GM13976 (cell line): ENCODE data around the gene LSR.

Experiments used
- DNase-seq: peaks from one replicate; pipeline ENCODE4 v3.0.0; 2012; ENCODE audit warnings: low spot score
- CTCF ChIP-seq: IDR thresholded peaks from 2 replicates; pipeline ENCODE4 v1.5.1; 2012; ENCODE audit warnings: borderline replicate concordance, mild to moderate bottlenecking; ENCODE audit not compliant: insufficient read depth; ENCODE audit errors: extremely low read depth, missing control alignments, control extremely low read depth
- in situ Hi-C: fragments of 300-500 bp; cut with MboI; formaldehyde crosslinking; loops from one replicate; pipeline ENCODE4 v1.12.0; 2022; ENCODE audit warnings: low sequenced_read_pairs, mixed read lengths, inconsistent platforms; ENCODE audit not compliant: unreplicated experiment

Gene LSR

GRCh38 chr19:35224681-35225571 is 23.9 kb upstream of the LSR start:
- in situ Hi-C loops: no loop called here
- peak; percentile 26 for DNase-seq

GRCh38 chr19:35225951-35226350 is 22.9 kb upstream of the LSR start:
- TF ChIP-seq CTCF: no peak
- DNase-seq: no peak
- in situ Hi-C loops: no loop called here

More at GRCh38 chr19:35224681-35225571, 23.9 kb upstream of the LSR start:
- TF ChIP-seq CTCF: no peak

- no peak for TF ChIP-seq CTCF
- DNase-seq: peak; percentile 1
- in situ Hi-C loops: no loop called here
Measured at GRCh38 chr19:35226748-35227147, 22.1 kb upstream of the LSR start.

GRCh38 chr19:35228177-35228930 is 20.4 kb upstream of the LSR start, which contains the start of gene FAM187B:
TSS of gene FAM187B (minus strand) at chr19:35228739. CDS start at chr19:35228680, 59 bp downstream.
- peak; percentile 17 for DNase-seq
- no peak for TF ChIP-seq CTCF
- in situ Hi-C loops: no loop called here

- in situ Hi-C loops: no loop called here
- DNase-seq: no peak
- no peak for TF ChIP-seq CTCF
Measured at GRCh38 chr19:35229601-35230000, 19.2 kb upstream of the LSR start.

- no peak for DNase-seq
- in situ Hi-C loops: no loop called here
- no peak for TF ChIP-seq CTCF
Measured at GRCh38 chr19:35231956-35232645, 16.7 kb upstream of the LSR start.
